ENCODE results near the gene SLC25A5.
A peak's percentile ranks its signal among the peaks of the same experiment; 100 is the strongest.
"Not testable (repeated sequence)": the region's sequence is repeated elsewhere in the genome, so short reads cannot be mapped to it uniquely, and the experiment has no call there.

Gene SLC25A5

DNA sequence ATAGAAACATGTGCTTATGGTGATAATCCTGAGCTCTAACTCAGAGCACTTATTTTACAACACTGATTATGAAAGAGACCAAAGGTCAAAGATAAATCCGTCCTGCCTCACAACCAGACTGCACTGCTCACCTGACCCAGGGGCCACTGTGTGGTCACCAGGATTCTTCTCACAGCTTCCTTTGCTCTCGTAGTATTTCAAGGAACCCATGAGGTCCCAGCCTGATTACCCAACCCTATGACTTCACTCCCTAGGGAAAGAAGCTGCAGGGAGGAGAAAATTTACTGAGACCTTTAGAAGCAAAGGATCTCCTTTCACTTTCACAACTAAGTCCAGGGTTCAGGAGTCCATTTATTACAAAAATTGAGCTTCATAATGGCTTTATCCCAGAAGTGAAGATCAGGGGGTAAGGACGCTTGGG is 9.6 kb downstream of the SLC25A5 start:
- peak; percentile 72 for DNase-seq (ENCODE audit: low read depth)

GRCh38 chrX:119478504-119478903 is 10.3 kb downstream of the SLC25A5 start:
- DNase-seq (ENCODE audit: low read depth), result no peak

- no peak for DNase-seq (ENCODE audit: low read depth)
Observed at GRCh38 chrX:119479845-119480244, 11.6 kb downstream of the SLC25A5 start.

DNA sequence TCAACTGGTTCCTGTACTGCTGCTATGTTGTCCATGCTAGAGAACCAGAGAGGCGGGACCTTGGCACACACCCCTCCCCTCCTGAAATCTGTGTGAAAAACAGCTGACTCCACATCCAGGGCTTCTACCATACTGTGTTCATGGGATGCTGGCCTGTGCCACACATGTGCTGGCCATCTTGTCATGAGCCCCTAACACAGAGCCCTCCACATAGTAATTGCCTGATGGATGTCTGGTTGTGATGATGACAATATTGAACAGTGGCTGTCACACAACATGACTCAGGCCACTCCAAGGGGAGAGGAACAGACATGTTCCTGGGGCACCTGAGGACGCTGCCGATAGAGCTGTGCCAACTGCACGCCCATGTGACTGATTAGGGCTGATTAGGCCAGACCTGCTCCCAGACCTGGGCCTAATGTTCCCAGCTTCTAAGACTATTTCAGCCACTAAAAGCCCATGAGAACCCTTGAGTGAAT is 13.1 kb downstream of the SLC25A5 start:
- DNase-seq (ENCODE audit: low read depth), result no peak

GRCh38 chrX:119482041-119482440 is 13.8 kb downstream of the SLC25A5 start:
- DNase-seq (ENCODE audit: low read depth), result no peak

GRCh38 chrX:119482481-119483480 is 14.5 kb downstream of the SLC25A5 start:
- DNase-seq (ENCODE audit: low read depth), result peak; percentile 51

DNA sequence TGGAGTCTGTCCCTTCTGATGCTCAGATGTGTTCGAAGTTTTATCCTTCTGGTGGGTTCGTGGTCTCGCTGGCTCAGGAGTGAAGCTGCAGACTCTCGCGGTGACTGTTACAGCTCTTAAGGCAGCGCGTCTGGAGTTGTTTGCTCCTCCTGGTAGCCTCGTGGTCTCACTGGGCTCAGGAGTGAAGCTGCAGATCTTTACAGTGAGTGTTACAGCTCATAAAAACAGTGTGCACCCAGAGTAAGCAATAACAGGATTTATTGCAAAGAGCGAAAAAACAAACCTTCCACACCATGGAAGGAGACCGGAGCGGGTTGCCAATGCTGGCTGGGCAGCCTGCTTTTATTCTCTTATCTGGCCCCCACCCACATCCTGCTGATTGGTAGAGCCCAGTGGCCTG is 18.5 kb downstream of the SLC25A5 start:
- DNase-seq (ENCODE audit: low read depth), result no peak

DNA sequence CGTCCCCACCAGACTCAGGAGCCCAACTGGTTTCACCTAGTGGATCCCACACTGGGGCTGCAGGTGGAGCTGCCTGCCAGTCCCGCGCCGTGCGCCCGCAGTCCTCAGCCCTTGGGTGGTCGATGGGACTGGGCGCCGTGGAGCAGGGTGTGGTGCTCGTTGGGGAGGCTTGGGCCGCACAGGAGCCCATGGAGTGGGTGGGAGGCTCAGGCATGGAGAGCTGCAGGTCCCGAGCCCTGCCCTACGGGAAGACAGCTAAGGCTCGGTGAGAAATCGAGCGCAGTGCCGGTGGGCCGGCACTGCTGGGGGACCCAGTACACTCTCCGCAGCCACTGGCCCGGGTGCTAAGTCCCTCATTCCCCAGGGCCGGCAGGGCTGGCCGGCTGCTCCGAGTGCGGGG is 19.5 kb downstream of the SLC25A5 start:
- not testable (repeated sequence) for DNase-seq (ENCODE audit: low read depth)

DNA sequence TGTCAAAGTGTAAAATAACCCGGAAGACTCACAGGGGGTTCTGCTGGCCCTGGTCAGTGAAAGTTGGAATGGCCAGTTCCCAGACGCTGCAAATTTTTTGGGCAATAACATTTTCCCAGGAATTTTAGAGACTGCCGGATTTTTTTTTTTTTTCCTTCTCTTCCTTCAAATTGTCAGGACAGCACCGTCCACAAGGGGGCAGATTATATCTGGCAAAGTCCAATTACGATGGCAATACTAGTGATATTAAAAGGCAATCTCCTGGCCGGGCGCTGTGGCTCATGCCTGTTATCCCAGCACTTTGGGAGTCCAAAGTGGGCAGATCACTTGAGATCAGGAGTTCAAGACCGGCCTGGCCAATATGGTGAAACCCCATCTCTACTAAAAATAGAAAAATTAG is 20.5 kb downstream of the SLC25A5 start:
- DNase-seq (ENCODE audit: low read depth), result peak; percentile 62

DNA sequence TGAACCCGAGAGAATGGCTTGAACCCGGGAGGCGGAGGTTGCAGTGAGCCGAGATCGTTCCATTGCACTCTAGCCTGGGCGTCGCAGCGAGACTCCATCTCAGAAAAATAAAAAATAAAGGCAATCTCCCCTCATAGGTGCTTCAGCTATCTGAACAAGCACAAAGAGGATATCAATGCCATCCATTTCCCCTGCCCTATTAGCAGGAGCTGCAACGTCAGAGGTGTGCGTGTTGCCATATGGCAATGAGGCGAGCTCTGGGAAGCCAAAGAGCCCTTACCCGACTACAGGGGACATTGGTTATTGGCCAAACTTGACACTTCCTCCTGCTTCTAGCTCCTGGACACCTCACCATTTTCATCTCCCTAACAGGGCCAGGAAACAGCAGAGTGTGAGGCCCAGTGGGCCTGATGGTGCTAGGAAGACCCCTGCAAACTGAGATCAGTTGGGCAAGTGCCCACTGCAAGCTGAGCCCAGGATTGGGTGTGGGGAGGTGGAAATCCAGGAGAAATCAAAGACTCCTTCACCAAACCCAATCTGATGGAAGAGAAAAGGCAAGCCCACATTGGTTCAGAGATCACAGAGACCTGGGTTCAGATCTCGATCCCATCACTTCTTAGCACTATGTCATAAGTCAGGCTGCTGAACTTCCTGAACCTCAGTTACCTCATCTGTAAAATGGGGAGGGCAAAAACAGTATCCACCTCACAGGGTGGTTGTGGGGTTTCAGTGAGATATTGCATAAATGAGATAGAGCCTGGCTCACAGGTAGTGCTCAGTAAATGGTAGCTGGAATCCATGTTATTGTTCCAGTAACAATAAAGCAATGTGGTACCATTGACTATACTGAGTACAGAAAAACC is 21.2 kb downstream of the SLC25A5 start:
- no peak for DNase-seq (ENCODE audit: low read depth)

- no peak for DNase-seq (ENCODE audit: low read depth)
Observed at GRCh38 chrX:119492463-119492862, 24.2 kb downstream of the SLC25A5 start.

GRCh38 chrX:119493851-119494495 is 25.7 kb downstream of the SLC25A5 start:
- DNase-seq (ENCODE audit: low read depth), result not testable (repeated sequence)

GRCh38 chrX:119495734-119496726 is 27.8 kb downstream of the SLC25A5 start:
- DNase-seq (ENCODE audit: low read depth), result no peak

DNA sequence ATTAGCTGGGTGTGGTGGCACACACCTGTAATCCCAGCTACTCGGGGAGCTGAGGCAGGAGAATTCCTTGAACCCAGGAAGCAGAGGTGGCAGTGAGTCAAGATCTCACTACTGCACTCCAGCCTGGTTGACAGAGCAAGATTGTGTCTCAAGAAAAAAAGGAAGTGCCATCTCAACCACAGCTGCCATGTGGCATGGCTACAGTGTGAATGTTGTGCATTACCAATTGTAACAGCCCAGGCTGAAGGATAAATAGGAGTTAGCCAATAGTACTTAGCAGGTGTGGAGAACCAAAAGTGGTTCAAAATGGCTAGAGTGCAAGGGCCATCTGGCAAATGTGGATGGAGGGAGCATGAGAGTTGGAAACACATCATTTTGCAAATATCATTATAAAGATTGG is 28.9 kb downstream of the SLC25A5 start:
- DNase-seq (ENCODE audit: low read depth), result no peak

DNA sequence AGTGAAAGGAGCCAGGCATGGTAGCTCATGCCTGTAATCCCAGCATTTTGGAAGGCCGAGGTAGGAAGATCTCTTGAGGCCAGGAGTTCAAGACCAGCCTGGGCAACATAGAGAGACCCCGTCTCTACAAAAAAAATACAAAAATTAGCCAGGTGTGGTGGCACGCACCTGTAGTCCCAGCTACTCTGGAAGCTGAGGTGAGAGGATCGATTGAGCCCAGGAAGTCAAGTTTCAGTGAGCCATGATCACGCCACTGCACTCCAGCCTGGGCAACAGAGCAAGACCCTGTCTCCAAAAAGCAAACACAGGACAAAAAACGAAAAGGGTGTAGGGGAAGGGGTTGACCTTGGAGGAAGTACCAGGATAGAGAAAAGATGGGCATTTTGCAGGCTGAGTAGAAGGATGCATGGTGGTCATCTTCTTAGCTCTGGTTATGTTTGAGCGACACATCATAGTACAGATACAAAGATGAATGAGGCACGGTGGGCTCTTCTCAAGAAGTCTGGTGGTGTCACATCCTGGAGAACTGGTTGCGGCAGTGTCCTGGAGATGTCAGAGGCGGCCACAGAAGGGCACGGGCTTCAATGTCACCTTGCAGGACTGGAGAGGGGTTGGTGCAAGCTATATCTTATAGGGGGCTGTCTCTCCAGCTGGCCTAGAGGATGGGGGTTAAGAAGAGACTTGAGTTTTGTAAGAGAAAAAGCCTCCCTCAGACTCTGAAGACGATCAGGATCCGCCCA is 32.0 kb downstream of the SLC25A5 start:
- no peak for DNase-seq (ENCODE audit: low read depth)

DNA sequence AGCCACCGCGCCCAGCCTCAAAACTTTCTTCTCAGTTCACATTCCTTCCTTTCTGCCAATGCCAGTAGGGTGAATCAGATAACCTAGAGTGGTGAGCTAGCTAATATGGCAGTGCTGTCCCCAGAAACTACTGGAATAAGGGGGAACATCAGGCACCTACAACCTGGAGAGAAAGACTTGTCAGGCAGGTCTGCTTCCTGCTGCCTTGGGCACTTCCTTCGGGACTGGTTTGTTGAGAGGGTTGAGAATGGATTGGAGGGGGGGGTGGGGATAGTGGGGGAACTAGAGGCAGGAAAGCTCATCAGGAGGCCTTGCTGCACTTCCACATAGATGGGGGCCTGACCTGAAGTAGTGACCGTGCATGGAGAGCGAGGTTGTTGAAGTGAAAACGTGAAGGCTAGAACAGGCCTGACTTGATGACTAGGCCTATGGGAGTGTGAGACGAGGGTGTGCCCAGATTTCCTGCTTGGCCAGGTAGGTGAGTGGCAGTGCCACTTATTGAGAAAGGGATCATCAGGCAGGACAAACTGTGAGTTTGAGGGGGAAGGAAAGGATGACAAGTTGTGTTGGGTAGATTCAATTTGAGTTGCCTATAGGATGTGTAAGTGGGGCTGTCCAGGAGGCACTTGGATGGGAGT is 33.4 kb downstream of the SLC25A5 start:
- DNase-seq (ENCODE audit: low read depth), result peak; percentile 20

DNA sequence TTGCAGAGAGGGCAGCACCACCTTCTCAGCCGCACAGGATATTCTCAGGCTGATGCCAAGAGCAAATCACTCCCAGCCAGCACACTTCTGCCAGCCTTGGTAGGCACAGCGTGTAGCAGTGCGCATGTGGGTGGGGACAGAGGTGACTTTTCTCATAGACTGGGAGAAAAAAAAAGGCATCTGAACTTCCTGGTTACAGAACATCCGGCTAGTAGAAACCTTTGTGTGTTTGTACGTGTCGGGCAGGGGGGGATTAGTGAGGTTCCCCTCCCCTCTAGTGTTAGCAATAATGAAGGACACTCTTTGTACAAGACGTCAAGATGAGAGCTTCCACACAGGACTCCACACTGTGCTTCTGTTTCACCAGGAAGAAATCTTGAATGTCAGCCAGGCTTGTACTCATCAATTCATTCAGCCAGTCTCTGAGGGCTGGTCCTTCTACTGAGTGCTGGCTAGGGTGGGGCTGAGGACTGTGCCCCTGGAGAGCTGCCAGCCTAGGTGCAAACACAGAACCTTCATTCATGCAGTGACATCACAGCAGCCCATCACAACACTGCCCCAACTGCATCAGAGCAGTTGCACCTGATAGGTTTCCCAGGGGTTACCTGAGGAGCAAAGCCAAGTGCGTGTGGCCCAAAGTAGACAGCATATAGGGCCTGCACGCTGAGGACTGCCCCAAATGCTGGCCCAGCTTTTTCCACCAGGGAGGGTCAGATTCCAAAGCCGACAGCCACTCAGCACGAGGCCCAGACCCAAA is 34.7 kb downstream of the SLC25A5 start:
- peak; percentile 56 for DNase-seq (ENCODE audit: low read depth)

GRCh38 chrX:119503484-119503861 is 35.2 kb downstream of the SLC25A5 start:
- DNase-seq (ENCODE audit: low read depth), result peak; percentile 94

GRCh38 chrX:119505145-119505544 is 36.9 kb downstream of the SLC25A5 start:
- not testable (repeated sequence) for DNase-seq (ENCODE audit: low read depth)
